Fibroblast of skin of back (primary cell): ENCODE results near the gene PRKD1.
A peak's percentile ranks its signal among the peaks of the same experiment; 100 is the strongest.

Experiments
- DNase-seq: peaks from one replicate; pipeline ENCODE4 v3.0.0-alpha.2; 2013

PRKD1 gene

DNA sequence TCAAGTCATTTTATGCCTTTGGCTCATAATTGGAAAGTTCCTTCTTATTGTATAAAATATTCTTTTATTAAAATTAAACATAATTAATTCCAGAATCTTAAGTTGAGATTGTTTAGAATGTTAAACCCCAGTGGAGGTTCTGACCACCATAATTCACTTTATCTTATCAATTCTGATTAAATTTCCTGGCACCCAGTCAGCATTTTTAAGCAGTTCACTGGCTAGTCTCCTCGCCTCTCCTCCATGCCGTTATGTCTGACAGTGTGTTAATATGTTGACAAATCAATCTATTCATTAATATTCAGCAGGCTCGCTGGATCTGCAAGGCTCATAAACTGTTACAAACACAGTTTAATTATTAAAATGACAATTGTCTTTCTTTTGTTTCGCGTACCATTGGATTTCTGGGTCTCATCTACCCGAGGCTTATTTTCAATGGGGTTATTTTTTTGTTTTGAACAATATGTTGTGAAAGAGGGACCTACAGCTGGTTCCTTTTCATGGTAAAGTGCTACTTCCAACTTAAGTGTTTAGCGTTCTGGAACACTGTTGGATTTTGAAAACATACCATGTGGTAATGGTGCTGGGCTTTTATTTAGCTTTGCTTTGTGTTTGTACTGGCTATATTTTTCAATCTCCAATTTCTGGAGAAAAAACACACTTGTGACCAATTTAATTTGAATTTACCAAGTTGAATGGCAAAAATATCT, 339.7 kb downstream of the PRKD1 start:
- no peak for DNase-seq

DNA sequence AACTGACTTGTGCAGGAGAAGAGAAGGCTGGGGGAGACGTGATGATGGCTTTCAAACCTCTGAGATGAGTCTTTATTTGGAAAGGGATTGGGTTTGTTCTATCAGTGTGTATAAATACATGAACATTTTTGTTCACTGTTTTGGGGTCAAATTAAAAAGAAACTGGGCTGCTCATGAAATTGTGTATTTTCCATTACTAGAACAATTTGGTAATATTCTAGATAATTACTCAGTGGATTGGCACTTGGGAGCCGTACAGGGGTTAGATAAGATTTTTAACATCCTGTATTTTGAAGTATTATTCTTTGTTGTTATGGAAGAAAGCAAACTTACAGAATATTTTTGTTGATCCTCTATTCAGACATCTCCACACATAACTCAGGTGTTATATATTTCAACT, 340.6 kb downstream of the PRKD1 start:
- no peak for DNase-seq

DNA sequence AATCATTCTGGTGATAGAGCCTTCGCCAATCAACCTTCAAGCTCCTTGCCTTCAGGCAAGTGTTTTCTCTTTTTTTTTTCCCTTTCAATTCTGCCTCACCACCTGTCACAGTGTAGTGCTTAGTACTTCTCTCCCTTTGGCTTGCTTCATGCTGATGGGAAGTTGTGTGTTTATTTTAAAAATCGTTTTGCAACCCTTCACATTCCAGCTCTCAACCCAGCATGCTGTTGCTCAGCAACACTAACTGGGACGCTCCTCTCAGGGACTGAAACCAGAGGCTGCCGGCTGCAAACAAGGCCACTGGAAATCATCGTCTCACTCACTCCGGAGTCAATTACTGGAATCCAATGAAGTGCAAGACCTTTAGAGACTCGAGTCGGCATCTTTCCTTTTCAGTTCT, 342.7 kb downstream of the PRKD1 start:
- peak; percentile 77 for DNase-seq

DNA sequence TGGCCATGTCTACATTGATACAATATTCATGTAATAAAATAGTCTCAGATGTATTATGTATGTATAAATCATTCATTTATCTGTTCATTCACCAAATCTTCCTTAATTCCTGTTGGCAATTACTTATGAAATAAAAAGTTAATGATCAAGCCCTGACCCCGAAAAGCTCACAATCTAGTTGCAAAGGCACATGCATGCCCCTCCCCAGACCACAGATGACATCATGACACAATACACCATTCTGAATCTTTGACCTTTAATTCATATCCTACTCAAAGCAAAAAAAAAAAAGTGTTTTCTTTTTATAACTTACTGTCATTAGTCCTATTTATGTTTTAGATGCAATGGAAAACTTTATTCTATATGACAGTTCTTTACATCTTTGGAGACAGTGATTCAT, 346.9 kb downstream of the PRKD1 start:
- no peak for DNase-seq

DNA sequence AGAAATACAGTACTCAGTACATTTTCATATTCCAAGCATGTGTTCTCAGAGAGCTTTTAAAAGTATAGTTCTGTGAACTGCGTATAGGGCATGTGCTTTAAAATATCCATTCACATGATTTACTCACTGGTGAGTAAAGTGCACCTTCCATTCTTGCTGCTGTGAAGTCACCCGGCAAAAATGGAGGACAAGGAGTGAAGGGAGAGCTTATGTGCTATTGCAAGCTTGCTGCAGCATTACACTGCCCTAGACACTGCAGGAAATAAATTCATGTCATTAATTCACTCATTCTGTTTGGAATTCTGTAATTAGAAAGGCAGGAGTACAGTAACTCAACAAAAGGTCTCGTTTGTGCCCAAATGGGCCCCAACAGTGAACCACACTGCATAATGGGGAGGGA, 347.8 kb downstream of the PRKD1 start:
- DNase-seq, result no peak

DNA sequence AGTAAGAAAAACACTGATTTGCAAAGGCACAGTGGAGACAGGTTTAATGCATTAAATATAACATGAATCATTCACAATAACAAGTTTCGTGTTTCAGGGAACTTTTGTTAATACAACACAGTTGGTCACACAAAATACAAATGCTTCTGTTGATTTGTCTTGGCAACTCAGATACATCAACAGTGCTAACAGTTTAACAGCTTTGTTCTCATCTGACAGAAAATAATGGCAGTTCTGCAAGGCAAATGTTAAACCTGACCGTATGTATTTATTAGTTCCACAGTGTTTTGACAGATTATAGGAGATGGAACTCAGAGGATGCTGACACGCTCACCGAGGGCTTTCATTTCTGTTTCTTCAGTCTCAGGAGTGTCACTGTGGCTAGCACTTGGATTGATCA, 350.7 kb downstream of the PRKD1 start:
- no peak for DNase-seq

DNA sequence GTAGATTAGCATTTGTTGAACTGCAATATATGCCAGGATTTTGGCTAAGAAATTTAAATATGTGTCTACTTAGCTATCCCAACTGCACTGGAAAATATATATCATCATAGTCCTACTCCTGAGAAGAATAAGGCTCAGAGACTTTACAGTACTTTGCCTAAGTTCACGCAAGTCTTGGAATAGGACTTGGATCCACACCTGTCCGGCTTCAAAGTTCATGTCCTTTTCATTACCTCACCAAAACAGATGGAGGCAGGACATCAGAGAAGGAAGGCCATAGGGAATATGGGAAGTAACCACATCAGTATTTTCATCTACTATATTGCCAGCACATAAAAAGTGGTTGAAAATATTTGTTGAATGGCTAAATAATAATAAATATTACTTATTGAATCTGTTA, 358.5 kb downstream of the PRKD1 start:
- DNase-seq, result no peak

DNA sequence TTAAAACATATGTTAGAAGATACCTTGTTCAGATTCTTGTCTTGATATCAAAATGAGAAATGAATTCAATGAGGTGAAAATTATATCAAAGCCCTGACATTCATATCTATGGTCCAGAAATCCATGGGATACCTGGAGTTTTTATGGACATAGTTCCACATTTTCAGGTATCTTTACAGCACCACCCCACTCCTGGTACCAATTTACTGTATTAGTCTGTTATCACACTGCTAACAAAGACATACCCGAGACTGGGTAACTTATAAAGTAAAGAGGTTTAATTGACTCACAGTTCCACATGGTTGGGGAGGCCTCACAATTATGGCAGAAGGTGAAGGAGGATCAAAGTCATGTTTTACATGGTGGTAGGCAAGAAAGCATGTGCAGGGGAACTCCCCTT, 361.5 kb downstream of the PRKD1 start:
- no peak for DNase-seq

DNA sequence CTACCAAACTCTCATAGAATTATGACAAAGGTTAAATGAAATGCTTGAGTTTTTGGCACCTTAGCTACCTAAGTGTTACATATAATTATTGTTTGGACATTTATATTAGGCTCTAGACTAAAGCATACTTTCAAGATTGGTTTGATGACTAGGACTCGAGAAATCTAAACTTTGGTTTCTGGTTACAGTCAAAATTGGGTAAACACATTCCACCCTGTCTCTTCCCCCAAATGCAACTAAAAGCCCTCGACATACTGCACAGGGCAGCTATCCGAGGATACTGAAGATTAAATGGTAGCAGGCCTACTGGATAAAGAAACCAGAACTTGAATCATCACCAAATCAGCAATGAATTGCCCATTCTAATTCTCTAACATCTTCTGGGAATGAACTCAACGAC, 369.1 kb downstream of the PRKD1 start:
- peak; percentile 2 for DNase-seq

DNA sequence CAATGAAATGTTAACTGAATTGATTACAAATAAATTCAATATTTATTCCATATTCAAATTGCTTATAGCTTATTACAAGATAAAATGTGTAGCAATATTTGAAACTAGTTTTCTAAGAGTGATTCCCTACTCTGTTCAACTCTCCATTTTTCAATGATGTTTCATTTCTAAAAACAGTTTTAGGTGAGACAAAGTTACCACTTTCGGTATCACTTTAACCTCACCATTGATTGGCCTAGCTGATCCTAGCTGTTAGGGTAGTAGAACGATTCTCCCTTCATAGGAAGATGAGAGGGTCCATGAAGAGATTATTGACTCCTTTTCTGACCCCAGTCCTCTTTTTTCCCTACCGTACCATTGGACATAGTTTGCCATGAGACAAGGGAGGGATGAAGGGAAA, 373.3 kb downstream of the PRKD1 start:
- DNase-seq, result no peak

DNA sequence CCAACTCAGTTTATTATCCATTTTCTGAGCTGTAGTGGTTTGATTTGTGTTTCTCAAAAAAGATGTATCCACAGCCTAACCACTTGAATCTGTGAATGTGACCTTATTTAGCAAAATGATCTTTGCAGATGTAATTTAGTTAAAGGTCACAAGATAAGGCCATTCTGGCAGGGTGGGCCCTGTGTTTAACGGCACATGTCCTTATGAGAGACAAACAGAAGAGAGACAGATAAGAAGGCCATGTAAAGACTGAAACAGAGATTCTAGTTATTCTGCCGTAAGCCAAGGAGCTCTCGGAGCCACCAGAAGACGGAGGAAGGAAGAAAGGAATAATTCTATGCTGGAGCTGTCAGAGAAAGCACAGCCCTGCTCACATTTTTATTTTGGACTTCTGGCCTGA, 374.2 kb downstream of the PRKD1 start:
- DNase-seq, result no peak

DNA sequence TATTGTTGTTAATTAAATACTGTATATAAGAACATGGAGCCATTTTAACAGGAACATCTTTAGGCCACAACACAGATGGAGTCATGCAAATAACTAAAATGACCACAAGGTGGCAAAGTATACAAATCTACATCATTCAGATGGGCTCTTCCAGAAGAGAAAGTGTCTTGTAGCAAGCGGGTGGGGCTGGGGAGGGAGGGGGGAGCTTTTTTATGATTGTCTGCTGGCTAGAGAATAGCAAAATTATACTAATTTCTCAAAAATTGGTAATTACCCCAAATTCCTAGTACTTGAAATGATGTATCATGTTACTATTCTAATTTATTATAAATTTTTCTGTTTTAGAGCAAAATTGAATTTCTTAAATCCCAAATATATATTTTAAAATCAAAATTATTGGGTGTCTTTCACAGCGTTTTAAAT, 378.7 kb downstream of the PRKD1 start:
- peak; percentile 65 for DNase-seq

DNA sequence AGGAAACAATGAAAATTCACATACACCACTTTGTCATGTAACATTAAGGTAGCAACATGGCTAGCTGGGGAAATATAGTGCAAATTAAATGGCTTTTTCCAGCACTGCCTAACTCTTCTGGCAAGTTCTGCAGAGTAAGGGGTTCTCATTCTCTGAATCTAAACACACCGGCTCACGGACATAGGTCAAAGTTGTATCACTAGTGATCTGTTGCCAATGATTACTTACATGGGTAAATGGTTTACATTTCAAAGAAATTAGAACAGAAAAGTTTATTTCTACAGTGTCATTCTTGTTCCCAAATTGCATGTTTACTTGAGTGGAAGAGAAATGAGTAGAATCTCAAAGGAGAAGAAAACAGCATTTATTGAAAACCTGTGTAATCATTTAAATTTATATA, 381.9 kb downstream of the PRKD1 start:
- DNase-seq, result no peak

DNA sequence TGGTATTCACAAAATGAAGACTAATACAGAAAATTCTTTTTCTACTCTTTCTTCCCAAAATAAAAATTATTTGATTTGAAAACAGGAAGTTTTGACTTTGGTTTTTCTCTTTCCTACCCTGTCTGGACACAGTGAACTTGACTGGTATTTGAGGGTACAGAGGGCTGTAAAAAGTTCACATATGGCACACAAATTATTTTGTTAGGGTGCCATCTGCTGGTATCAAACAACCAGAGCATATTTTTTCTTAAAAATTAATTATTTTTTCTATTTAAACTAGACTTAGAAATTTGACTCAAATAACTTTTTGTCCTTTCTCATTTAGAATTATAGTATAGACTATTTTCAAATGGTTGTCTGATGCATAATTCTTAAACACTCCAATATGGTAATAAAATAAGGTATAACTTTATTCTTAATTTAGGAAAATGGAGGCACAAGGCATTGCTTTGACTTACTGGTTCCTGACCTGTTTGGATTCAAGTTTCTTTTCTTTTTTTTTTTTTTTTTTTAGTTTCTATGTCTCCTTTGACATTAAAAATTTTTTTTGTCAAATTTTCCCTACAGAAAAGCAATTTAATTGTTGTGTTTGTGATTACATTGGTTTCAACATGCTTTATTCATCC, 390.6 kb downstream of the PRKD1 start:
- DNase-seq, result peak; percentile 6

DNA sequence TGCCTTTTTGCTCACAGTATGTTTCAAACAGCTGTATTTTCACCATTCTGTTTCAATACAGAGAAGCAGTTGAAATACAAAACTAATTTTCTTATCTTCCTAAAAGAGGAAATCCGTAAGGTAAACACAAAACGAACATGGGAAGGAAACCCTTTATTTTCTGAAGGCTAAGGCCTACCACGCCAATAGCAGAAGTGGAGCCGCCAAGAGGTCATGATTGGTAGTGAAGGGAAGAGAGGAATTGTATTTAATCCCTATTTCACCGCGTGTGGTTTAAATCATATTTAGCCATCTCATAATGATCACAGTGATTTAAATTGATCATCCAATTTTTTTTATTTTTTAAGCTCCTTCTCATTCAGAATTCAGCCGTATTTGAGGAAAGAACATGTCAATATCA, 398.2 kb downstream of the PRKD1 start:
- DNase-seq, result no peak

DNA sequence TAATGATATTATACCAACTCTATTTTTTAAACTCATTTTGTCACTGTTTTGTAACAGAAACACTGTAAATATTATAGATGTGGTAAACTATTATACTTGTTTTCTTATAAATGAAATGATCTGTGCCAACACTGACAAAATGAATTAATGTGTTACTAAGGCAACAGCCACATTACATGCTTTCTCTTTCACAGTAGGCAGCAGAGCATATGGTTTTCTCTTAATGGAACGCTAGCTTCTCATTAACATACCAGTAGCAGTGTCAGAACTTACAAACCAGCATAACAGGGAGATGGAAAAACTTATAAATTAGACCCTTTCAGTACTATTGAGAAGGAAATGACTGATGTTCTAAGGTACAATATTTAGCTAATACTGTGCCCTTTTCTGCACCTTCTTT, 398.8 kb downstream of the PRKD1 start:
- no peak for DNase-seq

DNA sequence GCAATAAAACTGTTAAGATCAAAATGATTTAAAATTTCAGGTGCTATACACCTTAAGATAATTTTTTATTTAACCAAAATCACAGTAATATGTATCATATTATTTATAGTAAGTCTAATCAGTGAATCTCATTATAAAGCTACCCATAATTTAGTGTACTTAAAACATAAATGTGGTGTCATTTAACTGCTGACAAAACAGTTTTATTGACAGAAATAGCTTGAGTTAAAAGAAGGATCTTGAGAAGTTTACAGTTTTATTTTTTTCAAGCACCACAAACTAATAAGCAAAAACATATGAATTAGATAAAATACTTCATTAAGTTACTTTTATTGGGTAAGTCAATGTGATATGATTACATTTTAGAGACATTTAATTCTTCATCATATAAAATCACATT, 400.4 kb downstream of the PRKD1 start:
- no peak for DNase-seq
